ENCODE measurements around the gene ADAM29.
"Not testable (repeated sequence)": the region's sequence is repeated elsewhere in the genome, so short reads cannot be mapped to it uniquely, and the experiment has no call there.

Gene ADAM29

DNA sequence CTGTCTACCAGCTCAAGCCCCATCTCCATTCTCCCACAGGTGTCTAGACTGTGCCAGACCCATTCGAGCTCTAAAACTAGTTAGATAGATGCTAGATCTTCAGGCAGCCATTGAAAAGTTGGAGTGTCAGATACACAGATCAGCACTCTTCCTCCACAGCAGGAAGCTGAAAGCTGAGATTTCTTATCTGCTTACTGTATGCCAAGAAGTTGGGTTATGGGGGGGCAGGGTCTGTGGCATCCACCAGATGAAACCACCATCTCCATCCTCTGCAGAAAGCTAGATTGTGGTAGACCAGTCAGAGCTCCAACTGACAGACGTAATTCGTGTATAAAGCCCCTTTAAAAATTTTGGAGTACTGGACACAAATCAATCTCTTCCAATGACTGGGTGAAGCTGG is 54.8 kb downstream of the ADAM29 start:
- no peak for DNase-seq

GRCh38 chr4:174973336-174973735 is 55.2 kb downstream of the ADAM29 start:
- DNase-seq: no peak

DNA sequence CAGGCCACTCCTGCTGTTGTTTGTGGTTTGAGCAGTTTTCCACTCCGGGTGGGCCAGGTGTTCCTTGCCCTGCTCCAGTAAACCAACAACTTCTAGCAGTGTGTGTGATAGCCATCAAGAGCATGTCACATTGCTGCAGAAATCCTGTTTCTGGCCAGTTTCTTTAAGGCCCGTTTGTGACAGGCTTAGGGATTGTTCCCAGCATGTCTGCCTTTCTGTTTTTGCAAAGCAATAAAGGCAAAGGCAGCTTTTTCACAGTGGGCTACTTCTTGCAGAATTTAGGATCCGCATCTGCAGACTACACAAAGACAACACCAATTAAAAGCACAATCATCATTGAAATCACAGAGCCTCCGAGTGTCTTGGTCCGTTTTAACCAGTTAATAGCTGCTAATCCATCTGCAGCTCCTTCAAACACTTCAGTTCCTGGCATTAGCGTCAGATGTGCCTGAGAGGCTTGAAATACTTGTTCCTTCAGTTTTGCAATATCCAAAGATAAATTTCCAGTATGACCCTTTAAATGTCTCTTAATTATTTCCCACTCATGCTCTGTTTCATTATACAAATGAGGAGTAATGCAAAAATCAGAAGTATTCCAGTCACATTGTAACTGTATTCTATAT is 65.1 kb downstream of the ADAM29 start:
- no peak for DNase-seq

GRCh38 chr4:174983870-174984269 is 65.7 kb downstream of the ADAM29 start:
- not testable (repeated sequence) for DNase-seq

- DNase-seq: no peak
Measured at GRCh38 chr4:174989791-174990190, 71.6 kb downstream of the ADAM29 start.

DNA sequence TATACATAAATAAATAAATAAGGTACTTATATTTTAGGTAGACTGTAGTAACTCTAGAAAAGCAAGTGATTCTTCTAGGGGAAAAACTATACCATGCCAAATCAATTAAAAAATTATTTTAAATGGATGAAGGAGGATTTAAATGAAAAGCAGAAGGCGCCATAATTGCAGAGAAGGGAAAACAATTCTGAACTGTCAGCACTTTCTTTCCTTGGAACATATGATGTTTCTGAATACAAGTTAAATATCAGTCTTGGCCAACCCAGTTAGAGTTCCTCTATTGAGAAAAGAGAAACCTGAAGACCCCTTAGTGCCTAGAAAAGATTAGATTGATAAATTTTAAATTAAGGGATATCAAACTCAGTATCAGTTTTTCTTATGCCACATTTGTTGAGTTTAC is 75.8 kb downstream of the ADAM29 start:
- no peak for DNase-seq

DNA sequence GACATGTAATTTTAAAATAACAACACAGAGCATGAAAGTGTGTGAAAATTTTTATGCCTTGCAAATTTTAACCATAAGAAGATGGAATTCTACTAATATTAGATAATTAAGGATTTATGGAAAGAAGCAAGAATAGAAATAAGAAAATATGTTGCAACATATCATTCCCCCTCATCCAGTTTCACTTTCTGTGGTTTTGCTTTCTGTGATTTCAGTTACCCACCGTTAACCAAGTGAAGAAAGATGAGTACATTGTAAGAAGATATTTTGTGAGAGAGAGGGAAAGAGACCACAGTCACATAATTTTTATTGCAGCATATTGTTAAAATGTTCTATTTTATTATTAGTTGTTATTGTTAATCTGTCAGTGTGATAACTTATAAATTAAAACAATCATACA is 77.9 kb downstream of the ADAM29 start:
- no peak for DNase-seq

DNA sequence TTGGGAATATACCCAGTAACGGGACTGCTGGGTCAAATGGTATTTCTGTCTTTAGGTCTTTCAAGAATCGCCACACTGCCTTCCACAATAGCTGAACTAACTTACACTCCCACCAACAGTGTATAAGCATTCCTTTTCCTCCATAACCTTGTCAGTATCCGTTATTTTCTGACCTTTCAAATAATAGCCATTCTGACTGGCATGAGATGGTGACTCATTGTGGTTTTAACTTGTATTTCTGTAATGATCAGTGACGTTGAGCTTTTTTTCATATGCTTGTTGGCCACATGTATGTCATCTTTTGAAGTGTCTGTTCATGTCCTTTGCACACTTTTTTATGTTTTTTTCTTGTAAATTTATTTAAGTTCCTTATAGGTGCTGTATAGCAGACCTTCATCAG is 81.2 kb downstream of the ADAM29 start:
- DNase-seq: no peak

GRCh38 chr4:175017751-175018150 is 99.6 kb downstream of the ADAM29 start:
- DNase-seq: no peak

- DNase-seq: not testable (repeated sequence)
Measured at GRCh38 chr4:175019447-175019846, 101.3 kb downstream of the ADAM29 start.
